GM18511 (cell line): ENCODE measurements around the gene SMS.

Source experiments
- ATAC-seq: cut with Tn5 transposase; IDR thresholded peaks from one replicate; pipeline ENCODE4 v1.9.1; 2021; ENCODE audit warnings: mild to moderate bottlenecking, moderate library complexity; ENCODE audit not compliant: unreplicated experiment

The SMS gene

GRCh38 chrX:22035236-22035635 is 94.7 kb downstream of the SMS start:
- no peak for ATAC-seq

GRCh38 chrX:22037225-22037624 is 96.7 kb downstream of the SMS start:
- no peak for ATAC-seq

DNA sequence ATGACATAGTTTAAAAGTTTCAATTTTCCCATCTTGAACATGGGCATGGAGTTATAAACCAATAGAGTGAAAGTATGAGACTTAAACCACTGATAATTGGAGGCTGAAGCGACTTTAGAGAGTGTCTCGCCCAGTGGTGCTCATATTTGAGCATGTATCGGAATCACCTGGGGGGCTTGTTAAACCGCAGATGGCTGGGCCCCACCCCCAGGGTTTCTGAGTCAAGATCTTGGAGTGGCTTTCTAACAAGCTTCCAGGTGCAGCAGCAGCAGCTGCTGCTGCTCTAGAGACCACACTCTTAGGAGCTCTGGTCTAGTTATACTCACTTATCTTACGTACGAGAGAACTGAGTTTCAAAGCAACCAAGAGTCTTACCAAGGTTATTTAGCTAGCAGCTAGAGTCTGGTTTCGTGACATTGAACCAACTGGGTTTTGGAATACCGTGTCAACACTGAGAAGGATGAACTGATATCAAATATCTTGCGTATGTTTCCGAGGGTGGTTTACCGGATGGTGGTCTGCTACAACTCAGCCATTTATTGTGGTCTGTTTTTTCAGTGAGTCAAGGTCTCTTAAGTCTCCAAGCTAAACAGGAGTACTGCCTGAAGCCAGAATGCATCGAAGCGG is 97.5 kb downstream of the SMS start:
- ATAC-seq, result no peak

DNA sequence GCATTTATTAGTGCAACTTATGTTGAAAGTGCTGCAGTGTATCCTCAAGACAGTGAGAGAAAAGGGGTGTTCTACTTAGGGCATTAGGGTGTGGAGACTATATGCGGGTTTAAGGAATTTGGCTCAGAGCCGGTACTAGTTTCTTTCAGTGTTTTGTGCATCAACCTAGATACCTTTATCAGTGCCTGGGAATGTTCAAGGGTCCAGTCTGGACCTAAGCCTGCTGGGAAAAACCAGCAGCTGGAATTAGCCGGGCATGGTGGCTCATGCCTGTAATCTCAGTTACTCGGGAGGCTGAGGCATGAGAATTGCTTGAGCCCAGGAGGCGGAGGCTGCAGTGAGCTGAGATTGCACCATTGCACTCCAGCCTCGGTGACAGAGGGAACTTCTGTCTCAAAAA is 99.0 kb downstream of the SMS start:
- no peak for ATAC-seq

DNA sequence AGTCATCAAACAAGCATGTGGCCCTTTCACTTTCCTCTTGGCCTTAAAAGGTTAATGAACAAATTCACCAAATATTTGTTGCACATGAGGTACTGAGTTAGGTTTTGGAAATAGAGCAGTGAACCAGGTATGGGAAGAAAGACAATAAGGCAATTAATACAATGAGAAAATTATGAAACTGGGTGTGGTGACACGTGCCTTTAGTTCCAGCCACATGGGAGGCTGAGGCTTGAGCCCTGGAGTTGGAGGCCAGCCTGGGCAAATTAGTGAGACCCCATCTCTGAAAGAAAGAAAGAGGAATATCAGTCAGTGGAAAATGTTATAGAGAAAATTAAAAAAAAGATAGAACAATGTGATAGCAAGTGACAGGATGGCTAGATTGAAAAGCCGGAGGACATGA is 99.7 kb downstream of the SMS start:
- no peak for ATAC-seq

GRCh38 chrX:22041907-22042530 is 101.5 kb downstream of the SMS start:
- no peak for ATAC-seq

DNA sequence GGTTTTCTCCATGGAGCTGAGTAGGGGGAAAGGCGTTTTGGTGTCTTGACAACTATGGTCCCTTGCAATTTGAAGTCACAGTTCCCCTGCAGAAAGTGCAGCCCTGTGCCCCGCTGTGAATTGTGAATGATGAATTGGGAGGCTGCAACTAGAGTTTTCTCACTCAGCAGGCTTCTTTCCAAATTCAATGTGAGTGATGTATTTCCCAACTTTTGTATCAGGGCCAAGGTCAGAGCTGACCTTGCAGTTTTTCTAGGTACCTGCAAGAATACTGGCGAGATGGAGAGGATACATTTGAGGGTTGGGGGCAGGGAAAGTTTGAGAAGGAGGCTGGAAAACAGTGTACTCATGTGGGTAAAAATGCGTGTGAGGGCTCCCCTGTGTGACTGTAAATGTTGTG is 103.4 kb downstream of the SMS start:
- no peak for ATAC-seq
